Hepatocyte (in vitro differentiated cells): Measurements from ENCODE around the gene CBFA2T3.

Source experiments
- CTCF ChIP-seq: fragments of 200-600 bp; sonication (generic); IDR thresholded peaks from 2 replicates; pipeline ENCODE4 v1.5.1; 2016; ENCODE audit warnings: antibody characterized with exemption, mild to moderate bottlenecking; ENCODE audit not compliant: poor library complexity
- EZH2 ChIP-seq: fragments of 200-600 bp; sonication (generic); IDR thresholded peaks from 2 replicates; pipeline ENCODE4 v1.6.1; 2016; ENCODE audit warnings: antibody characterized with exemption, mild to moderate bottlenecking, borderline replicate concordance
- EZH2phosphoT487 ChIP-seq: fragments of 200-600 bp; sonication (generic); IDR thresholded peaks from one replicate; pipeline ENCODE4 v1.6.1; 2018; ENCODE audit warnings: antibody characterized with exemption, mild to moderate bottlenecking, low read depth, moderate library complexity; ENCODE audit not compliant: unreplicated experiment, severe bottlenecking

- no peak for TF ChIP-seq CTCF
- no peak for TF ChIP-seq EZH2phosphoT487
- no peak for TF ChIP-seq EZH2
Observed at GRCh38 chr16:89015271-89015859, 38.4 kb upstream of the CBFA2T3 start.
